GM13976 (cell line): ENCODE results near the gene TMEM200B.
"Not testable (repeated sequence)": the region's sequence is repeated elsewhere in the genome, so short reads cannot be mapped to it uniquely, and the experiment has no call there.

ENCODE experiments used
- DNase-seq: peaks from one replicate; pipeline ENCODE4 v3.0.0; 2012; ENCODE audit warnings: low spot score
- in situ Hi-C: fragments of 300-500 bp; cut with MboI; formaldehyde crosslinking; loops from one replicate; pipeline ENCODE4 v1.12.0; 2022; ENCODE audit warnings: low sequenced_read_pairs, mixed read lengths, inconsistent platforms; ENCODE audit not compliant: unreplicated experiment
- TF ChIP-seq, protein P1 (sequence below): IDR thresholded peaks from 2 replicates; pipeline ENCODE4 v1.5.1; 2012; ENCODE audit warnings: borderline replicate concordance, mild to moderate bottlenecking; ENCODE audit not compliant: insufficient read depth; ENCODE audit errors: extremely low read depth, missing control alignments, control extremely low read depth

TMEM200B gene

DNA sequence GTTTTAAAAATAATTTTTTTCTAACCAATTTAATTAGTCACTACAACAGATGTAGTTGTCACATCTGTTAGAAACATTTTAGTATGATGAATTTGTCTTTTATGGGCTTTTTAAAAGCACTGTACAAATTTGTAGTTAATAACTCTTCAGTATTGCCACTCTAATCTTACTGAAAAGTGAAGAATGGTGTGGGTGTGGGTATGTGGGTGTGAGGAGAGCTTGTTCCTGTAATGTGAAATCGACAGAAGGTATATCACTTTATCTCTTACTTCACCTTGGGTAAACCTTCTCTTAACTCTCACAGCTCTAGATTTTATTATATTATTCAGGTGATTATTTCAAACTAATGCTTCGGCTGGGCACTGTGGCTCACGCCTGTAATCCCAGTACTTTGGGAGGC is 42.5 kb downstream of the TMEM200B start:
- DNase-seq, result no peak
- TF ChIP-seq, protein P1, sequence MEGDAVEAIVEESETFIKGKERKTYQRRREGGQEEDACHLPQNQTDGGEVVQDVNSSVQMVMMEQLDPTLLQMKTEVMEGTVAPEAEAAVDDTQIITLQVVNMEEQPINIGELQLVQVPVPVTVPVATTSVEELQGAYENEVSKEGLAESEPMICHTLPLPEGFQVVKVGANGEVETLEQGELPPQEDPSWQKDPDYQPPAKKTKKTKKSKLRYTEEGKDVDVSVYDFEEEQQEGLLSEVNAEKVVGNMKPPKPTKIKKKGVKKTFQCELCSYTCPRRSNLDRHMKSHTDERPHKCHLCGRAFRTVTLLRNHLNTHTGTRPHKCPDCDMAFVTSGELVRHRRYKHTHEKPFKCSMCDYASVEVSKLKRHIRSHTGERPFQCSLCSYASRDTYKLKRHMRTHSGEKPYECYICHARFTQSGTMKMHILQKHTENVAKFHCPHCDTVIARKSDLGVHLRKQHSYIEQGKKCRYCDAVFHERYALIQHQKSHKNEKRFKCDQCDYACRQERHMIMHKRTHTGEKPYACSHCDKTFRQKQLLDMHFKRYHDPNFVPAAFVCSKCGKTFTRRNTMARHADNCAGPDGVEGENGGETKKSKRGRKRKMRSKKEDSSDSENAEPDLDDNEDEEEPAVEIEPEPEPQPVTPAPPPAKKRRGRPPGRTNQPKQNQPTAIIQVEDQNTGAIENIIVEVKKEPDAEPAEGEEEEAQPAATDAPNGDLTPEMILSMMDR, result no peak
- in situ Hi-C loops, result no loop called here

- in situ Hi-C loops, DNase-seq: not testable (repeated sequence)
These were observed 43.6 kb downstream of the TMEM200B start for GRCh38 chr1:29079916-29080629.

- in situ Hi-C loops, result no loop called here
- no peak for DNase-seq
- TF ChIP-seq, protein P1, result no peak
These were observed 46.5 kb downstream of the TMEM200B start for GRCh38 chr1:29077155-29077554.
